ENCODE data around the gene EVPL. TPM values are rescaled to one million over a fixed set of nuclear protein-coding genes. Genes with fewer than 3 reads are reported as not detected.

Gene EVPL
- total RNA-seq, 2 experiments from 2014 or later = 0.34 to 0.47 TPM

DNA sequence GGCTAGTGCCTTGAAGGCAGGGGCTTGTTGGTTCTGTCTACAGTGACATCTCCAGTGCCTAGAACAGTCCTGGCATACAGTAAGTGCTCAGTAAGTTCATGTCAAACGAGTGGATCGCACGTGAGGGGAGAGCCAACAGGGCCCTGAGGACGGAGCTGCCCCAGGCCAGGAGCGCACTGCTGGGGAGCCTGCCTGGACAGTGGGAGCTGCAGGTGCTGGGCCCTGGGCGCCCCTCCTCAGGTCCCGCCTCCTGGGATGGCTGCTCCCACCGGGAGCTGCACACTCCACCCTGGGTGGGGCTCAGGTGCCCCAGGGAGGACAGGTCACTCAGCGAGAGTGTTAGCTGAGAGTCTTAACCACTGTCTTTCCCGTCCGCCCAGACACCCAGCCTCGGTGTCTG, 1.8 kb downstream of the EVPL start:
- H3K36me3 Mint-ChIP-seq (ENCODE audit: low read depth) = peaks cover 2% of the 10 kb centered on the region
- peaks cover 20% of the 10 kb centered on the region for H3K4me1 Mint-ChIP-seq (ENCODE audit: low read depth)
- ChIA-PET POLR2A (no interaction called here), CTCF (interaction anchor here (0.9 kb wide), 1 partner anchor 11 kb away, joined by 4 read pairs; no protein-coding TSS in a partner anchor)
- no peaks in the 10 kb centered on the region for H3K27me3 Mint-ChIP-seq (ENCODE audit: low read depth)
- no peak overlapping the region for H3K4me3 Mint-ChIP-seq
- DNase-seq = no peak
- H3K27ac Mint-ChIP-seq = no peak overlapping the region
- no peaks in the 10 kb centered on the region for H3K9me3 Mint-ChIP-seq (ENCODE audit: insufficient read depth)
- ATAC-seq = no peak

GRCh38 chr17:76024353-76024752, 2.8 kb downstream of the EVPL start:
- Mint-ChIP-seq H3K4me3 (no peak overlapping the region), H3K27me3 (ENCODE audit: low read depth) (no peaks in the 10 kb centered on the region), H3K27ac (no peak overlapping the region), H3K36me3 (ENCODE audit: low read depth) (no peaks in the 10 kb centered on the region), H3K4me1 (ENCODE audit: low read depth) (peaks cover 12% of the 10 kb centered on the region), H3K9me3 (ENCODE audit: insufficient read depth) (no peaks in the 10 kb centered on the region)
- CTCF ChIA-PET = interaction anchor here (1.1 kb wide), 1 partner anchor 10 kb away, joined by 3 read pairs; no protein-coding TSS in a partner anchor
- DNase-seq = no peak
- POLR2A ChIA-PET = no interaction called here
- ATAC-seq = no peak

DNA sequence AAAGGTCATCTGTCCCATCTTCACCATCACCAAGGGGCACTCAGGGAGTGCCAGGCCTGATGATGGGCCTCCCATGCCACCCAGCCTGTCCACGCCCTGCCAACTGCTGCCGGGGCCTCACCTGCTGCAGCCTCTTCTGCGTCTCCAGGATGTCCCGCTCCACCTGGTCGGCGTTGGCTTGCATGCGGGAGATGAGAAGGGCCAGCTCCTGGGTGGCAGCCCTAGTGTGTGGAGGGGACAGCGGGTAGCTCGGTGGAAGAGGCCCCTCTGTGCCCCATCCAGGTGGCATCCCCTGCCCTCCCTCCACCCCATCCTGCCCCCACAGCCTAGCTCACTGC, 3.2 kb downstream of the EVPL start:
- CTCF ChIA-PET = interaction anchor here (1.1 kb wide), 1 partner anchor 10 kb away, joined by 3 read pairs; no protein-coding TSS in a partner anchor
- POLR2A ChIA-PET = no interaction called here
- DNase-seq = no peak

DNA sequence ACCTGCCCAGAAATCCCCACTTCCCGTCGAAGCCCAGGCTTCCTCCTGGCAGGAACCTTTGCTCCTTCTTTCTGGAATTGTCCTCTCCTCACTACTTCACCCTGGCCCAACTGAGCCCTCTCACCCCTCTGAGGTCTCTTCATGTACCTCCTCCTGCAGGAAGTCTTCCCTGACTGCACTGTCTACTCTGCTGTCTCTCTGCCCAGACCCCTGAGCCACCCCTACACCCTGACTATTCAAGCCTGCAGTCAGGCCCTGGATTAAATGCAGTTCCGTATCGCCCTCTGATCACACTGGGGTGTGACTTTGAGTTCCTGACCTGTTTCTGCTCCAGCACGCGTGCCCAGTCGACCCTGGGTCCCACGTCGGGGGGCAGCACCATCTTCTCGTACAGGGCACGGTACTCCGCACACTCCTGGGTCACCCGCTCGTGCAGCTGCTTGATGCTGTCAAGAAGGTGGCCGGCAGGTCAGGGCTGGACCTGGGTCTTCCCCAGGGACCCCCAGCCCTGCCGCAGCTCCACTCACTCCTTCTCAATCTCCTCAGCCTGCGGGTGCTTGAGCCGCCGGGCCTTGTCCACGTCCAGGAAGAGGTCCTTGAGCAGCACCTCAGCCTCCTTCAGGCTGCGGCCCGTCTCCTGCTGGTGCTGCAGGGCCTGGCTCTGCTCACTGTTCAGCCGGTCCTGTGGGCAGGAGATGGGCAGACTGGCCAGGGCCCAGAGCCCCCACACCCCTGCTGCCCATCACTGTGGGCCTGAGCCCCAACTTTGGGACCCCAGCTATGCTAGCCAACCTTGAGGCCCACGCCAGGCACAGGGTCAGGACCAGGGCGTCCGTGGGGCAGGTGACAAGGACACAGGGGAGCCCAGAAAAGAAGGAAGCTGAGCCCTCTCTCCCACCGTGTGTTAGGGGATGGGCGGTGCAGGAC, 3.9 kb downstream of the EVPL start:
- H3K4me1 Mint-ChIP-seq (ENCODE audit: low read depth) = peaks cover 1% of the 10 kb centered on the region
- H3K36me3 Mint-ChIP-seq (ENCODE audit: low read depth) = no peaks in the 10 kb centered on the region
- ChIA-PET POLR2A (no interaction called here), CTCF (interaction anchor here (1.1 kb wide), 1 partner anchor 9 kb away, joined by 3 read pairs; no protein-coding TSS in a partner anchor)
- DNase-seq (no peak), ATAC-seq (no peak)
- H3K27ac Mint-ChIP-seq = no peak overlapping the region
- no peaks in the 10 kb centered on the region for H3K9me3 Mint-ChIP-seq (ENCODE audit: insufficient read depth)
- H3K27me3 Mint-ChIP-seq (ENCODE audit: low read depth) = no peaks in the 10 kb centered on the region
- no peak overlapping the region for H3K4me3 Mint-ChIP-seq

More for the DNA sequence above, 3.2 kb downstream of the EVPL start:
- Mint-ChIP-seq H3K9me3 (ENCODE audit: insufficient read depth) (no peaks in the 10 kb centered on the region), H3K27me3 (ENCODE audit: low read depth) (no peaks in the 10 kb centered on the region), H3K27ac (no peak overlapping the region), H3K36me3 (ENCODE audit: low read depth) (no peaks in the 10 kb centered on the region), H3K4me1 (ENCODE audit: low read depth) (peaks cover 7% of the 10 kb centered on the region), H3K4me3 (no peak overlapping the region)
- ATAC-seq = no peak

DNA sequence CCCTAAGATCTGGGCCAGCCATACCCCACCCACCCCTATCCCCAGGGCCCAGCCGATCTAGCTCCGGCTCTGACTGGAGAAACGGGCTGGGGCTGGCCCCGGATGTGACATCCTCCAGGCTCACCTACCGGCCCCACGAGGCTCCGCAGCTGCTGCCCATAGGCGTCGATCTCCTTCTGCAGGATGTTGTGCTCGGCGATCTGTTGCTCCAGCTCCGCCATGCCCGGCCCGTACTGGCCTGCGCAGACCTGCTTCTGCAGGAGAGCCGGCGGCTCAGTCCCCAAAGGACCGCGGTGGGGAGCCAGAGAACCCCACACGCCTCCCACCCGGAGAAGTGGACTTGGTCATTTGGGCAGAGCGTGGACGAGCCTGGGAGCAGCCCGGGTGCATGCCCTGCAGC, 4.8 kb downstream of the EVPL start:
- CTCF ChIA-PET = no interaction called here
- ATAC-seq = no peak
- H3K4me3 Mint-ChIP-seq = no peak overlapping the region

DNA sequence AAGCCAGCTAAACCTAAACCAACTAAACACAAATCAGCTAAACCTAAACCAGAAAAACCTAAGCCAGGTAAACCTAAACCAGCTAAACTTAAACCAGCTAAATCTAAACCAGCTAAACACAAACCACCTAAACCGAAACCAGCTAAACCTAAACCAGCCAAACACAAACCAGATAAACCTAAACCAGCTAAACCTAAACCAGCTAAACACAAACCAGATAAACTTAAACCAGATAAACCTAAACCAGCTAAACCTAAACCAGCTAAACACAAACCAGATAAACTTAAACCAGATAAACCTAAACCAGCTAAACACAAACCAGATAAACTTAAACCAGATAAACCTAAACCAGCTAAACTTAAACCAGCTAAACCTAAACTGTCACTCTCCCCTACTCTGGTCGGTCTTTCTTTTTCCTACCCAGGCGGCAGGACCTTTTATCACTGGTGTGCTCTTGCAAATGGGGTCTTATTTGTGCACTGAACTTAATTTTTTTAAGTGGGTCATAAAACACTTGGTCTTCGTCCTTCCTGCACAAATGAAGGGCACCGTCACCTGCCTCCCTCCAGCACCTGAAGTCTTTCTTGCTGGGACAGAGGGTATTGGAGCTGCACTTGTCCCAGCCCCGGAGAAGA, 7.2 kb downstream of the EVPL start:
- Mint-ChIP-seq H3K9me3 (ENCODE audit: insufficient read depth) (no peaks in the 10 kb centered on the region), H3K4me1 (ENCODE audit: low read depth) (peaks cover 2% of the 10 kb centered on the region), H3K27me3 (ENCODE audit: low read depth) (no peaks in the 10 kb centered on the region), H3K36me3 (ENCODE audit: low read depth) (no peaks in the 10 kb centered on the region), H3K27ac (no peak overlapping the region), H3K4me3 (no peak overlapping the region)
- DNase-seq (no peak), ATAC-seq (no peak)
- ChIA-PET POLR2A (interaction anchor here (2.3 kb wide), 1 partner anchor 10 kb away, joined by 15 read pairs; no protein-coding TSS in a partner anchor), CTCF (interaction anchor here (0.7 to 2.3 kb wide), 13 partner anchors 9 to 387 kb away, joined by 3 to 13 read pairs (median 4); partner anchors contain the start of genes CDK3 and SMIM5)

More for the DNA sequence above, 4.8 kb downstream of the EVPL start:
- no peaks in the 10 kb centered on the region for H3K36me3 Mint-ChIP-seq (ENCODE audit: low read depth)
- DNase-seq = no peak
- H3K27ac Mint-ChIP-seq = no peak overlapping the region
- POLR2A ChIA-PET = no interaction called here
- H3K4me1 Mint-ChIP-seq (ENCODE audit: low read depth) = no peaks in the 10 kb centered on the region
- no peaks in the 10 kb centered on the region for H3K27me3 Mint-ChIP-seq (ENCODE audit: low read depth)
- no peaks in the 10 kb centered on the region for H3K9me3 Mint-ChIP-seq (ENCODE audit: insufficient read depth)

- H3K9me3 Mint-ChIP-seq (ENCODE audit: insufficient read depth) = no peaks in the 10 kb centered on the region
- no peaks in the 10 kb centered on the region for H3K36me3 Mint-ChIP-seq (ENCODE audit: low read depth)
- H3K4me3 Mint-ChIP-seq = no peak overlapping the region
- no peak for ATAC-seq
- H3K27me3 Mint-ChIP-seq (ENCODE audit: low read depth) = no peaks in the 10 kb centered on the region
- no peak overlapping the region for H3K27ac Mint-ChIP-seq
- DNase-seq = no peak
- H3K4me1 Mint-ChIP-seq (ENCODE audit: low read depth) = peaks cover 8% of the 10 kb centered on the region
- CTCF ChIA-PET = interaction anchor here (1.5 to 2.3 kb wide), 4 partner anchors 8 to 379 kb away, joined by 6 to 13 read pairs (median 10); no protein-coding TSS in a partner anchor
- POLR2A ChIA-PET = interaction anchor here (2.3 kb wide), 1 partner anchor 11 kb away, joined by 15 read pairs; no protein-coding TSS in a partner anchor
Observed at GRCh38 chr17:76018801-76019200, 8.3 kb downstream of the EVPL start.

GRCh38 chr17:76018340-76018680, 8.8 kb downstream of the EVPL start:
- Mint-ChIP-seq H3K36me3 (ENCODE audit: low read depth) (no peaks in the 10 kb centered on the region), H3K9me3 (ENCODE audit: insufficient read depth) (no peaks in the 10 kb centered on the region), H3K4me3 (no peak overlapping the region), H3K4me1 (ENCODE audit: low read depth) (peaks cover 8% of the 10 kb centered on the region), H3K27ac (no peak overlapping the region), H3K27me3 (ENCODE audit: low read depth) (no peaks in the 10 kb centered on the region)
- POLR2A ChIA-PET = interaction anchor here (2.3 kb wide), 1 partner anchor 11 kb away, joined by 15 read pairs; no protein-coding TSS in a partner anchor
- DNase-seq = no peak
- no peak for ATAC-seq
- CTCF ChIA-PET = interaction anchor here (2.3 kb wide), 1 partner anchor 380 kb away, joined by 6 read pairs; no protein-coding TSS in a partner anchor

DNA sequence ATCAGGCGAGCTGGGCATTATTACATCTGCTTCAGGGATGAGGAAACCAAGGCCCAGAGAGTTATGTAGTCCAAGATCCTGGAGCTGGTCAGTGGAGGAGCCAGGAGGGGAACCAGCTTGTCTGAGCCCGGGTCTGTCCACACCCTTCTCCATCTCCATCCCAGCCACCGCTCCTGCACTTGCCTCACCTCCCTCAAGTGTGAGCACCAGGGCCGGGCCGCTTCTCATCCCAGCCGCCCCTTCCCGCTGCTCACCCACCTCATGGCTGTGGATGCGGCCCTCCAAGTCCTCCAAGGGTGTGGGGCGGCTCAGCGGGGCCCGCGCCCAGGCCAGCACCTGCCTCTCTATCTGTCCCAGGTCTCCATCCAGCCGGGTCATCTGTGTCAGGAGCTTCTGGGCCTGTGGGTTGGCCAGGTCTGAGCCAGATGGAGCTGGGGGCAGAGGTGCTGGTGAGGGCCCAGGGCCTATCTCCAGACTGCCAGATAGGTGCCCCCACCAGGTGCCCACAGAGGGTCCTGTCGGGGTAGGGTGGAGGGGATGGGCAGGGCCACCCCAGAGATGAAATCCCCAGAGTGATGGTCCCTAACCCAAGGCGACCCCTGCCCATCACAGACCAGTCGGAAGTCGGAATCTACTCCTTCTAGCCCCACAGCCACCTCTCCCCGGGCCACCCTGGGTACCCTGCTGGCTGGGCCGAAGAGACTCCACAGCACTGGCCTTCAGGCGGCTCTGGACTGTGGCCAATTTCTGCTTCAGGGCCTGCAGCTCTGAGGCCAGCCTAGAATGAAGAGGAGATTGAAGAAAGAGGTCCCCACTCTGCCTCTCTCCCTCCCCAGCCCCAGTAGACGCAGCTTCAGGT, 9.4 kb downstream of the EVPL start:
- CTCF ChIA-PET = interaction anchor here (1.0 to 1.1 kb wide), 2 partner anchors 13 to 36 kb away, joined by 3 read pairs; no protein-coding TSS in a partner anchor
- Mint-ChIP-seq H3K27ac (no peak overlapping the region), H3K36me3 (ENCODE audit: low read depth) (no peaks in the 10 kb centered on the region), H3K9me3 (ENCODE audit: insufficient read depth) (no peaks in the 10 kb centered on the region), H3K27me3 (ENCODE audit: low read depth) (no peaks in the 10 kb centered on the region), H3K4me1 (ENCODE audit: low read depth) (peaks cover 8% of the 10 kb centered on the region), H3K4me3 (no peak overlapping the region)
- no peak for DNase-seq
- ATAC-seq = no peak
- POLR2A ChIA-PET = interaction anchor here (2.3 kb wide), 1 partner anchor 12 kb away, joined by 15 read pairs; no protein-coding TSS in a partner anchor

- Mint-ChIP-seq H3K36me3 (ENCODE audit: low read depth) (no peaks in the 10 kb centered on the region), H3K27ac (no peak overlapping the region), H3K27me3 (ENCODE audit: low read depth) (no peaks in the 10 kb centered on the region), H3K4me3 (no peak overlapping the region), H3K9me3 (ENCODE audit: insufficient read depth) (no peaks in the 10 kb centered on the region), H3K4me1 (ENCODE audit: low read depth) (peaks cover 8% of the 10 kb centered on the region)
- POLR2A ChIA-PET = interaction anchor here (0.7 to 1.4 kb wide), 2 partner anchors 15 to 65 kb away, joined by 3 to 8 read pairs; no protein-coding TSS in a partner anchor
- DNase-seq (no peak), ATAC-seq (no peak)
- CTCF ChIA-PET = interaction anchor here (0.6 to 5.6 kb wide), 52 partner anchors 9 to 487 kb away, joined by 3 to 122 read pairs (median 7); partner anchors contain the start of genes ACOX1, CDK3, EXOC7 and GALR2
Observed at GRCh38 chr17:76014925-76015261, 12.2 kb downstream of the EVPL start.

All from activated CD8-positive, alpha-beta T cell treated with anti-CD3 and anti-CD28 coated beads, Interleukin-2, amount 10 ng/mL, durations not matched to agents 7 days and 5 days (primary cell).